ENCODE measurements around the gene TSGA10.
"Not testable (repeated sequence)": the region's sequence is repeated elsewhere in the genome, so short reads cannot be mapped to it uniquely, and the experiment has no call there.

The TSGA10 gene

GRCh38 chr2:99154643-99155536 is at the start of gene TSGA10, which contains the start of gene LIPT1:
Gene TSGA10 (minus strand): TSS chr2:99154942. CDS start chr2:99109439, 45,503 bp downstream.
Gene LIPT1 (plus strand): TSS chr2:99154967. CDS start chr2:99161958, 6,991 bp downstream.
- peak; percentile 82 for DNase-seq

GRCh38 chr2:99201959-99202678 is 47.4 kb upstream of the TSGA10 start:
- DNase-seq: no peak

- no peak for DNase-seq
Measured at GRCh38 chr2:99200076-99200800, 45.5 kb upstream of the TSGA10 start.

- DNase-seq: no peak
Measured at GRCh38 chr2:99198103-99198841, 43.5 kb upstream of the TSGA10 start.

- DNase-seq: not testable (repeated sequence)
Measured at GRCh38 chr2:99192364-99192763, 37.6 kb upstream of the TSGA10 start.

- no peak for DNase-seq
Measured at GRCh38 chr2:99190548-99190947, 35.8 kb upstream of the TSGA10 start.

GRCh38 chr2:99188357-99188756 is 33.6 kb upstream of the TSGA10 start:
- no peak for DNase-seq

GRCh38 chr2:99187011-99187410 is 32.3 kb upstream of the TSGA10 start:
- no peak for DNase-seq

- DNase-seq: no peak
Measured at GRCh38 chr2:99184811-99185210, 30.1 kb upstream of the TSGA10 start.

- no peak for DNase-seq
Measured at GRCh38 chr2:99183025-99183424, 28.3 kb upstream of the TSGA10 start.

- DNase-seq: no peak
Measured at GRCh38 chr2:99181624-99182000, 26.9 kb upstream of the TSGA10 start.

GRCh38 chr2:99180755-99181623 is 26.2 kb upstream of the TSGA10 start, which contains the start of the genes MITD1 and MRPL30:
Gene MITD1 (minus strand): TSS chr2:99181058. CDS start chr2:99180981, 77 bp downstream.
Gene MRPL30 (plus strand): TSS chr2:99181184. CDS start chr2:99186204, 5,020 bp downstream.
- DNase-seq: peak; percentile 97

- no peak for DNase-seq
Measured at GRCh38 chr2:99171377-99172140, 16.8 kb upstream of the TSGA10 start.

- no peak for DNase-seq
Measured at GRCh38 chr2:99169534-99169933, 14.8 kb upstream of the TSGA10 start.

GRCh38 chr2:99166218-99166617 is 11.5 kb upstream of the TSGA10 start:
- DNase-seq: no peak

GRCh38 chr2:99159594-99159993 is 4.9 kb upstream of the TSGA10 start:
- no peak for DNase-seq

- DNase-seq: no peak
Measured at GRCh38 chr2:99158599-99158998, 3.9 kb upstream of the TSGA10 start.

GRCh38 chr2:99156891-99157290 is 2.1 kb upstream of the TSGA10 start:
- DNase-seq: no peak

GRCh38 chr2:99153921-99154604 is 679 bp downstream of the TSGA10 start:
- peak; percentile 19 for DNase-seq

All from DMS79 treated with DMSO at 0.1 percent for 48 hours (cell line).